IPS-20b (cell line): ENCODE results near the gene ZKSCAN4.

ENCODE experiments used
- H3K27ac ChIP-seq: one replicate; pipeline ENCODE4 v1.5.1; 2013; ENCODE audit warnings: low read length
- H3K27me3 ChIP-seq: 2 replicates; pipeline ENCODE4 v1.6.1; 2013; ENCODE audit warnings: mild to moderate bottlenecking, low read length, inconsistent platforms; ENCODE audit not compliant: insufficient read depth
- H3K36me3 ChIP-seq: 2 replicates; pipeline ENCODE4 v1.6.1; 2013; ENCODE audit warnings: low read depth, mild to moderate bottlenecking, inconsistent platforms, low read length, moderate library complexity; ENCODE audit not compliant: insufficient read depth
- H3K4me1 ChIP-seq: 2 replicates; pipeline ENCODE4 v1.6.1; 2013; ENCODE audit warnings: mild to moderate bottlenecking, control low read depth, inconsistent platforms, low read length, moderate library complexity; ENCODE audit not compliant: insufficient read depth
- H3K4me3 ChIP-seq: 2 replicates; pipeline ENCODE4 v1.5.1; 2013; ENCODE audit warnings: mild to moderate bottlenecking, low read length, inconsistent platforms
- H3K9ac ChIP-seq: 2 replicates; pipeline ENCODE4 v1.6.1; 2013; ENCODE audit warnings: low read depth, mild to moderate bottlenecking, inconsistent platforms, low read length, moderate library complexity
- H3K9me3 ChIP-seq: 2 replicates; pipeline ENCODE4 v1.6.1; 2013; ENCODE audit warnings: mild to moderate bottlenecking, low read depth, low read length, inconsistent platforms; ENCODE audit not compliant: insufficient read depth

ZKSCAN4 gene

DNA sequence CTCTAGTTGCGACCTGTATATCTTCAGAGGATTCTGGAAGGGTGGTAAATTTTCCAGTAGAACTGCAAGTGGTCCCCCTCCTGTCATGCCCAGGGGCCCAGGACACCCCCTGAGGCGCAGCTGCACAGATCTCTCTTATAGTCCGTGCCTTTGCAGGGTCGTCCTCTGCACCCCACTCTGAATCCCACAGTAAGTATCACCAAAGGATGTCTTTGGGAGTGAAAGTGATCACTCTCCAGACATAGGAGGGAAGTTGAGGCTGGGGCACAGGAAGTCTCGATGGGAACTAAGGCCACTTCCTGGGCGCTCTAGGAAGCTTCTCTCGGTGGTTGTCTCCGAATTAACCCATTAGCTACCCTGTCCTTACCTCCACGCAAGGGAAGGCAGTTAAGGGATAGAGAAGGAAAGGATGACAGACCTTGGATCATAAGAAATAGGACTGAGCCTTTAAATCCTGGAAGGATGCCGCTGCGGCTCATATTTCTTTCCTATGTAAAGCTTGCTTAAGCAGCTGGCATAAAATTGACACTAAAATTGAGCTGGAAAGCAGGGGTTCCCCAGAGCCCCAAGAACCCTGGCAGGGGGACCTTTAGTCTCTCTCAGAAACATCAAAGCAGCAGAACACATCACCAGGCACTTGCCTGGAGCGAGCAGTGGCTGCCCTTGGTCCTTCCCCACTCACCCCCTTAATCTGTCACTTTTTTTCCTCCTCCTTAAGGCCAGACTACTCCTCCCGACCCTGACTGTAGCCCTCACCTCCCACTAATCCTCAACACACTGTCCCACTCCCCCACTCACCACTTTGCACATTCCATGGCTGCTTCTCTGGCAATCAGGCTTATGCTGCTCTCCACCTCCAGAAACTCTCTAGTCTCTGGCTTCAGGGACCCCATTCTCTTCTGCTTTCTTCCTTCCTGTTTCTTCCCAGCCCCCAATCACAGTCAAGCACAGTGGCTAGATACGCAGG lies at the start of gene ZKSCAN4:
Gene ZKSCAN4, minus strand, starts transcription at position 261 of the 967 bp plus-strand sequence. CDS start 289 bp downstream, outside the sequence.
- H3K4me3 ChIP-seq, result peak within 1 kb of the TSS; percentile 94
- no peak within 1 kb of the TSS for H3K27ac ChIP-seq
- peaks cover 19% of the 10 kb centered on the region for H3K36me3 ChIP-seq
- no peaks in the 10 kb centered on the region for H3K4me1 ChIP-seq
- no peaks in the 10 kb centered on the region for H3K9me3 ChIP-seq
- no peaks in the 10 kb centered on the region for H3K27me3 ChIP-seq
- H3K9ac ChIP-seq, result peak within 1 kb of the TSS; percentile 89; the same call in 1 of the 2 replicates

DNA sequence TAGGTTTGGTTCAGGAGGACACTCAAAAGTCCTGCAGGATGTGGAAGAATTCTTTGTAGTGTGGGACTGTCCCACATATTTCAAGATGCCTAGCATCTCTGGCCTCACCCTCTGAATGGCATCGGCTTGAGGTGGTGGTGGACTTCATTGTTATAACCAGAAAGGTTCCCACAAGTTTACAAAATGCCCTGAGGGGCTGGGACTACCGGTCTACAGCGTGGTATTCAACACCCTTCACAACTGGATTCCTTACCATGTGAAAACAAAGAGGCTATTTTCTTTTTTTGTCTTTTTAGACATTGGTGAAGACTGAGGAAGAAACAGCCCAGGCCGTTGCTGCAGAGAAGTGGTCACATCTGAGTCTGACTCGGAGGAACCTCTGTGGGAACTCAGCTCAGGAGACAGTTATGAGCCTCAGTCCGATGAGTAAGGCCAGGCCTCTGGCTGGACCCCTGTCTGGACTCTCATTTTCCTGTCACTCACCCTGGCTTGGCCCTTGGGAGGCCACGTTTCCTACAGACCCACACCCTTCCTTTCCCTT lies 44.5 kb upstream of the ZKSCAN4 start:
- no peak overlapping the region for H3K9ac ChIP-seq
- H3K4me3 ChIP-seq, result no peak overlapping the region
- peaks cover 34% of the 10 kb centered on the region for H3K36me3 ChIP-seq
- H3K27me3 ChIP-seq, result no peaks in the 10 kb centered on the region
- no peak overlapping the region for H3K27ac ChIP-seq
- no peaks in the 10 kb centered on the region for H3K9me3 ChIP-seq
- no peaks in the 10 kb centered on the region for H3K4me1 ChIP-seq

DNA sequence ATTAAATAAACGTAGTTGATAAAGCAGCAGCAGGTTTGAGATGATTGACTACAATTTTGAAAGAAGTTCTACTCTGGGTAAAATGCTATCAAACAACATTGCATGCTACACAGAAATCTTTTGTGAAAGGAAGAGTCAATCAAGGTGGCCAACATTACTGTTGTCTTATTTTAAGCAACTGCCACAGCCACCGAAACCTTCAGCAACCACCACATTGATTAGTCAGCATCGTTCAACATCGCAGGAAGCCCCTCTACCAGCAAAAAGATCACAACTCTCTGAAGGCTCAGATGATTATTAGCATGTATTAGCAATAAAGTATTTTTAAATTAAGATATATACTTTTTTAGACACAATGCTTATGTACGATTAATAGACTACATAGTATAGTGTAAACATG lies 43.3 kb upstream of the ZKSCAN4 start:
- Histone ChIP-seq H3K9me3 (no peaks in the 10 kb centered on the region), H3K4me1 (no peaks in the 10 kb centered on the region), H3K27me3 (no peaks in the 10 kb centered on the region), H3K4me3 (no peak overlapping the region), H3K27ac (no peak overlapping the region), H3K36me3 (peaks cover 27% of the 10 kb centered on the region), H3K9ac (no peak overlapping the region)

DNA sequence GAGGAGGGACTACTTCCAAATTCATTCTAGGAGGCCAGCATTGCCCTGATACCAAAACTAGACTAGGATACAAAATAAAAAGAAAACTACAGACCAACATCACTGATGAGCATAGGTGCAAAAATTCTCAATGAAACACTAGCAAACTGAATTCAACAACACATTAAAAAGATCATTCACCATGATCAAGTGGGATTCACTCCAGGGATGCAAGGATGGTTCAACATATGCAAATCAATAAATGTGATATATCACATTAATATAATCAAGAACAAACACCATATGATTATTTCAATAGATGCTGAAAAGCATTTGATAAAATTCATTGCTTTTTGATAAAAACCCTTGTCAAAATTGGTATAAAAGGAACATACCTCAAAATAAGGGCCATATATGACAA lies 39.5 kb upstream of the ZKSCAN4 start:
- H3K4me1 ChIP-seq, result no peaks in the 10 kb centered on the region
- H3K27ac ChIP-seq, result no peak overlapping the region
- no peak overlapping the region for H3K4me3 ChIP-seq

DNA sequence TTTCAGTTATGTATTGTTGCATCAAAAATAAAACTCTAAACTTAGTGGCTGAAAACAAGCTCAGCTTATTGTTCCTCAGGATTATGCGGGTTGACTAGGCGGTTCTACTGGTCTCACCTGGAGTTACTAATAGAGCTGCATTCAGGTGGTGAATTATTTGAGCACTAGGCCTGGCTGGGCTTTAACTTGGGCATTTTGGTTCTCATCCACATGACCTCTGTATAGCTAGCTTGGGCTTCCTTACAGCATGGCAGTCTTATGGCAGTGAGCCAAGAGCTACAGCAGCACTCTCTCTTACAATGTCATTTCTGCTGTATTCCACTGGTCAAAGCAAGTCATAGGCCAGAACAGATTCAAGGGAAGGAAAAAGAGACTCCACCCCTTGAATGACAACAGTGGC lies 30.9 kb upstream of the ZKSCAN4 start:
- peaks cover 40% of the 10 kb centered on the region for H3K36me3 ChIP-seq
- peak overlapping the region; percentile 93 for H3K4me3 ChIP-seq
- peak overlapping the region; percentile 91; the same call in 1 of the 2 replicates for H3K9ac ChIP-seq
- peaks cover 5% of the 10 kb centered on the region; the same call in 1 of the 2 replicates for H3K4me1 ChIP-seq
- H3K27ac ChIP-seq, result no peak overlapping the region
- peaks cover 4% of the 10 kb centered on the region; the same call in 1 of the 2 replicates for H3K27me3 ChIP-seq
- no peaks in the 10 kb centered on the region for H3K9me3 ChIP-seq

More for the DNA sequence above, 39.5 kb upstream of the ZKSCAN4 start:
- Histone ChIP-seq H3K36me3 (peaks cover 42% of the 10 kb centered on the region), H3K27me3 (no peaks in the 10 kb centered on the region), H3K9me3 (no peaks in the 10 kb centered on the region), H3K9ac (no peak overlapping the region)

DNA sequence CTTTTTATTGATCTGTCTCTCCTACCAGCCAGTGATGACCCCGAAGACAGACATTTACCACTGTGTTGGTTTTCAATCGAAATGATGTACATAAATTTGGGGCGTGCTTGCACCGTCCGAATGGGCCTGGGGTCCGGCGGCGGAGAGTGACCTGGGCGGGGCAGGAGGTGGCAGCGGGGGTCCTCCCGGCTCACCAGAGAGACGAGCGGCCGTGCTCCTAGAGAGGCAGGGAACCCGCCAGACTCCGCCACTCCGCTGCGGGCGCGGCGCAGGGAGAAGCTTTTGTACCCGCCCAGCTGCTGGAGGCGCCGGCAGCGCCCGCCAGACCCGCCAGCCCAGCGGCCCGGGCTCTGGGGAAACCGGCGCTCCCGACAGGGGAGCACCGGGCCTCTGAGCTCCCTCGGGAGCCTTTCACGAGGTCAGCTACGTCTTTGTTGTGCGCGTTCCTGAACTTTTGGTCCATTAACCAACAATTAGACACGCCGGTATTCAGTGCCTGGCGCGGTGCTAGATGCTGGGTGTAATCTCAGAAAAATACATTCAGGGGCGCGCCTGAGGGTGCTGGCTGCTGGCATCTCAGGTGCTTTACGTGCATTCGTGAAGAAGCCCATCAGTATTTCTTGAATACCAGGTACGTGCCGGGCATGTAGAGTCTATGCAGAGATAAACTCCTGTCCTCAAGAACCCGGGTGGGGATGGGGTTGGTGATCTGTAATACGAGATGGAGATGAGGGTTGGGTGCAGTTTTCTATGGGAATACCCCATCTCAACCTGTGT lies 29.4 kb upstream of the ZKSCAN4 start, which contains the start of gene PGBD1:
Gene PGBD1, plus strand, starts transcription at position 285 of the 777 bp plus-strand sequence. CDS start 2,242 bp downstream, outside the sequence.
- Histone ChIP-seq H3K27ac (no peak within 1 kb of the TSS), H3K9me3 (no peaks in the 10 kb centered on the region), H3K4me1 (peaks cover 5% of the 10 kb centered on the region; the same call in 1 of the 2 replicates), H3K27me3 (peaks cover 4% of the 10 kb centered on the region; the same call in 1 of the 2 replicates), H3K9ac (peak within 1 kb of the TSS; percentile 91), H3K4me3 (peak within 1 kb of the TSS; percentile 93), H3K36me3 (peaks cover 35% of the 10 kb centered on the region)

DNA sequence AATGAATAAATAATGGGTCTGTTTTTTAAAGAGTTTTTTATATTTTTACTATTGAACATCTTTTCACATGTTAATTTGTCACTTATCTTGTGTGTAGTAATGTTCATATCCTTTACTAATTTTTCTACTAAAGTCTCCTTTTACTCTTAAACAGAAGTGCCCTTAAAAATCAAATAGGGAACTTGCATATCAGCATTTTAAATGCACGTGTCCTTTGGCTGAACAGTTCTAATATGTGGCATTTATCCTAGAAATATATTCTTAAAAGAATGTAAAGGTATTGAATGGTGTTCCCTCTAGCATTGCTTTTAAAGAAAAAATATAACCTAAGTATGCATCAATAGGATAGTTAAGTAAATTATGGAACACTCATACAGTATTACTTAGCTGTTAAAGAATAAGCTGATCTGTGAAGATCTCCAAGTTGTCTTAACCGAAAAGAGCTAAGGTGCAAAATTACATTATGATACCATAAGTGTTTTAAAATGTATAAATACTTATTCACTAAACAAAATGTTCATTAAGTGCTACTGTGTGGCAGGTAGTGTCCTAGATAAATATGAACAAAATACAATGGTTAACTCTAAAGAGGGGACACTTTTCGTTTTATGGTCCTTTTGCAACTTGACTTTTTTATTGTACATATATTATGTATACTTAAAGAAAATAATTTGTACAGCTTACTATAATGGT lies 28.7 kb upstream of the ZKSCAN4 start:
- Histone ChIP-seq H3K9me3 (no peaks in the 10 kb centered on the region), H3K9ac (peak overlapping the region; percentile 91; the same call in 1 of the 2 replicates), H3K4me3 (peak overlapping the region; percentile 93), H3K4me1 (peaks cover 5% of the 10 kb centered on the region; the same call in 1 of the 2 replicates), H3K27me3 (peaks cover 4% of the 10 kb centered on the region; the same call in 1 of the 2 replicates), H3K27ac (no peak overlapping the region), H3K36me3 (peaks cover 36% of the 10 kb centered on the region)

DNA sequence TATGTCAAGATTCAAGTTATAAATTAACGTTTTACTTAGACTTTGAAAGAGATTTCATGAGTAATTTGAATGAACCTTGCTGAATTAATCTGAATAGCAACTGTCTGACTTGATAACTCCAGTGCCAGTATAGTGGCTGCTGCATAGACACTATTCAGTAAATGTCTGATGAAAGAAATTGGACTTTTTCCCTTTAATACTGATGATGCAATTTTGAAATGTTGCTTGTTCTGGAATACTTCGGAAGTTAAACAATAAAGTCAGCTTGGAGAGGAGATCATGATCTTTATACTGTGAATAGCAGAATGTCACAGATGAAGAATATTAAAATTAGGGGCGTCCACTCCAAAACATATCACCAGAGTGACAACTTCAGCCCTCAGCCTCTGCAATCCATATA lies 25.7 kb upstream of the ZKSCAN4 start:
- Histone ChIP-seq H3K9ac (no peak overlapping the region), H3K4me3 (no peak overlapping the region), H3K27ac (no peak overlapping the region), H3K9me3 (no peaks in the 10 kb centered on the region), H3K36me3 (peaks cover 44% of the 10 kb centered on the region), H3K27me3 (peaks cover 4% of the 10 kb centered on the region; the same call in 1 of the 2 replicates), H3K4me1 (peaks cover under 1% of the 10 kb centered on the region; the same call in 1 of the 2 replicates)

DNA sequence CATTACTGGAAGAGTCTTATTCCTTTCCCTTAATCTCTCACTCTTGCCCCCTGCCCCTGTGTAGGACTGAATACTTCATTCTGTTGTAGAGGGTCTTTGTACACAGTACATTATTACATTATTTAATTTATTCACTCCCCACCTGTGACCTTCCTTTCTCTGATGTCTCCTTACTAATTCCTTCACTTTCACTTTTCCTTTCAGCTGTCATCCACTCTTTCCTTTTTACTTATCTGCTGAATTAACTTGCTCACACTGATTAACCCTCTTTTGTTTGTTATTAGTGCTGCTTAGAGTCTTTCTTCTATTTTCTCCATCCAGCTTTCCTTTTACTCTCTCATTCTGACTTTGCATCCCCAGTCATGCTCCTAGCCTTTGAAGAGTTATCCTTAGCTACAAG lies 22.8 kb upstream of the ZKSCAN4 start:
- Histone ChIP-seq H3K9ac (no peak overlapping the region), H3K27me3 (no peaks in the 10 kb centered on the region), H3K27ac (no peak overlapping the region), H3K36me3 (peaks cover 55% of the 10 kb centered on the region), H3K9me3 (no peaks in the 10 kb centered on the region), H3K4me3 (no peak overlapping the region), H3K4me1 (no peaks in the 10 kb centered on the region)

DNA sequence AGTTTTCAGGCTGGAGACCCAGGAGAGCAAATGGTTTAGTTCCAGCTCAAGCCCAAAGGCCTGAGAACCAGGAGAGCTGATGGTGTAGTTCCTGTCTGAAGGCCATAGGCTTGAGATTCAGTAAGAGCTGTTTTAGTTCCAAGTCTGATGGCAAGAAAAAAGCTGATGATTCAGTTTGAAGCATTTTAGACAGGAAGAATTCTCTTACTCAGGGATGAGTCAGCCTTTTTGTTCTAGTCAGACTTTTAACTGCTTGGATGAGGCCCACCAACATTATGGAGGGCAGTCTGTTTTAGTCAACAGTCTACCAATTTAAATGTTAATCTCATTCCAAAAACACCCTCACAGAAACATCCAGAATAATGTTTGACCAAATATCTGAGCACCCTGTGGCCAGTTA lies 17.4 kb upstream of the ZKSCAN4 start:
- H3K9me3 ChIP-seq, result no peaks in the 10 kb centered on the region
- no peak overlapping the region for H3K9ac ChIP-seq
- H3K36me3 ChIP-seq, result peaks cover 27% of the 10 kb centered on the region
- peaks cover 4% of the 10 kb centered on the region; the same call in 1 of the 2 replicates for H3K4me1 ChIP-seq
- no peaks in the 10 kb centered on the region for H3K27me3 ChIP-seq
- no peak overlapping the region for H3K27ac ChIP-seq
- H3K4me3 ChIP-seq, result no peak overlapping the region

DNA sequence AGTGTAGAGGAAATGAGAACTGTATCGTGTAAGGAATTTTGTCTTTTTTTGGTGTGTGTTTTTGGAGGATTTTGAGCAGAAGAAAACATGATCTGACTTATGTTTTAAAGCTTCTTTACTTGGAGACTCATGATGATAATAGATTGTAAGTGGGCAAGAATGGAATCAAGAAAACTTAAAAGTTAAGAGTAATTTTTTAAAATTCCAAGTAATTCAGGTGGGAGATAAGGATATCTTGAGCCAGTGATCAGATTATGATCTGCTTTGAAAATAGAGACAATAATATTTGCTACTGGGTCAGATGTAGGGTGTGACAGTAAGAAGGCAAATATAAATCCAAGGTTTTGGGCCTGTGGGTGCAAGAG lies 15.6 kb upstream of the ZKSCAN4 start:
- Histone ChIP-seq H3K4me1 (peaks cover 4% of the 10 kb centered on the region; the same call in 1 of the 2 replicates), H3K9me3 (no peaks in the 10 kb centered on the region), H3K36me3 (peaks cover 11% of the 10 kb centered on the region), H3K4me3 (peak overlapping the region; percentile 93), H3K27ac (peak overlapping the region; percentile 28), H3K27me3 (peaks cover 6% of the 10 kb centered on the region), H3K9ac (peak overlapping the region; percentile 87; the same call in 1 of the 2 replicates)
